Measurements from ENCODE around the gene FHIT.

FHIT gene

DNA sequence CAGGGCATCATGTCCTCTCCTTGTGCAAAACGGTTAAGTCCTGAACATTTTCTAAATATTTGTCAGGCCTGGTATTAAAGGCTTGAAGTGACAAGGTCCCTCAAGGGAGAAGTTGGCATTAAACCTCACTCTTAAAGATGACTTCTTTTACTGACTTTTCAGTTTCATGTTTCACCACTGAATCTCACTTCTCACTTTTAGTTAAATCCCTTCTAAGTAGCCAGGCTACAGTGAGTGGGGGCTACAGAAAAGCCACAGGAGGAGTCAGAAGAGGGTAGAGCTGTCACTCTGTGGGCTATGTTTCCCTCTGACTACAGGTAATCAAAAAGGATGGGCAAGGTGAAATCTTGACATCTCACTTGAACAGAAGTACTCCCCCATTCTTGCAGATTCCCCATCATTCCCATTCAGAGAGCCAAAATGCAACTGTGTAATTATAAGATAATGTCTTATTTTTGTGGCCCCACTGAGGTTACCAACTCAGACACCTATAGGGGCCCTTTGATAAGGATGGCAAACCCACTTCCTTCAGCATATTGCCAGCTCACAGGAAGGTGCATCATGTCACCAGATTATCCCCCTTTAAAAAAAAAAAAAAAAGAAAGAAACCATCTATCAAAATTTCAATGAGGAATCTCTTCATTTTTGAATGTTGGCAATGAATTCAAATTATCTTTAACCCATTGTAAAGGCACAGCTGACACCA is 1411.3 kb downstream of the FHIT start:
- DNase-seq, result no peak

DNA sequence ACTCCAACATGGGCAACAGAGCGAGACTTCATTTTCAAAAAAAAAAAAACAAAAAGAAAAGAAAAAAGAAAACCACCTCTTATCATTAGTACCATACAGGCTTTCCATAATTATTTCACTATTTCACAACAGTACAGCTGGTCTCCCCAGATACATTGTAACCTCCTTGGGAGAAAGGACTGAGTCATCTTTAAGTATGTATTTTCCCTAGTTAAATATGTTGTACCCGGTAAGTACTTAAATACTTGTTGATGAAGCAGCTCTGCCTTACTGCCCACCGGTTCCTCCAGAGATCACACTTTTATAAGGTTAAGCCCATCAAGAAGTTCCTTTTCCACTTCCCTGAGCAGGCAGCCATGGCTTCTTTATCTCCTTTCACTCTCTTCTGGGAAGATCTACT is 1412.0 kb downstream of the FHIT start:
- DNase-seq, result no peak

- DNase-seq, result no peak
Measured at GRCh38 chr3:59836531-59836930, 1414.7 kb downstream of the FHIT start.

DNA sequence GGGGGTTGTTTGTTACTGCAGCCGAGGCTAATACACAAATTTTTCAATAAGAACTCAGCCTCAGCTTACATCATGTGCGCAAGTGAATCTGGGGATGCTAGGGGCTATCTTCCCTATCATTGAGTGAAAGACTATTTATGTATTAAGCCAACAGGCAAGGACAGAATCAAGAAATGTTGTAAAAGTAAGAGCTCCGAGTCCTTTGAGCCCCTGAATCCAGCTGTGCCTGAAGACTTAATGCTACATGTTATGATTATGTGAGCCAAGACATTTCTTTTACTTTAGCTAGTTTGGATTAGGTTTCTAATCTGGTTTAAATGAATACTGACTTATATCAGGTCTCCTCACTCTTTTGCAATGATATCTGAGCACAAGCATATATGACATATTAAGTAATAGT is 1418.5 kb downstream of the FHIT start:
- DNase-seq, result no peak

DNA sequence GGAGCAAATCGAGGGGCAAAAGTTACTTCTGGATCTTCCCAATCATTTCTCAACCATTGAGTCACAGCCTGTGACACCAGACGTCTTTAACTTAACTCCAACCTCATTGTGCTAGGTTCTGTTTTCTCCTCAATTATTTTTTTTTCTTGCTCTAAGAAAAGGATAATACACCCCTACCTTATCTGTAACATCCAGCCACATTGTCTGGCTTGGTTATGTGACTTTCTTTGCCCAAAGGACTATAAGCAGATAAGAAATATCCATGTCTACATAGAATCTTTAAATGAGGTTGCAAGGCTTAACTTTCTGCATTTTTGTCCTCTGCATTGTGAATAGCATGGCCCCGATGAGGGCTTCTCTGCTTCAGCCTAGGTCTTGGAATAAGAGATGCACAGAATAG is 1419.0 kb downstream of the FHIT start:
- DNase-seq, result no peak

- no peak for DNase-seq
Measured at GRCh38 chr3:59831394-59831793, 1419.9 kb downstream of the FHIT start.

- no peak for DNase-seq
Measured at GRCh38 chr3:59829527-59829926, 1421.7 kb downstream of the FHIT start.

DNA sequence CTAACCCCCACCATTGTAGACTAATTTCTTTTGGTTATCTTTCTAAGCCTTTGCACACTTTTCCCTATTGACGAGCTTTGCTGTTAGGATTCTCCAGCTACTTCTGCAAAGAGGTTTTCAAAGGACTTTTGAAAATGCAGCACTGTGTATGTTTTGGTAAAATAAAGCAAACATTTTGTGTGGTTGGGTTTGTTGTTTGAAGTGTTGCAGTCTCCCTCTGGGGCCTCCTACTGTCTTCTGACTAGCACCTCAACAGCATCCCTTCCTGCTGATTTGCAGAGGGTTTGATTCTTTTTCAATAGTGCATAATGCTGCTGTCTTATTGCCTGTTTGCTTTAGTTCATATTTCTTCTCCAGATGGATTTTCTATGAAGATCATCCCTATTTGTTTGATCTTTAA is 1426.4 kb downstream of the FHIT start:
- DNase-seq, result no peak

GRCh38 chr3:59821274-59821673 is 1430.0 kb downstream of the FHIT start:
- DNase-seq, result no peak

DNA sequence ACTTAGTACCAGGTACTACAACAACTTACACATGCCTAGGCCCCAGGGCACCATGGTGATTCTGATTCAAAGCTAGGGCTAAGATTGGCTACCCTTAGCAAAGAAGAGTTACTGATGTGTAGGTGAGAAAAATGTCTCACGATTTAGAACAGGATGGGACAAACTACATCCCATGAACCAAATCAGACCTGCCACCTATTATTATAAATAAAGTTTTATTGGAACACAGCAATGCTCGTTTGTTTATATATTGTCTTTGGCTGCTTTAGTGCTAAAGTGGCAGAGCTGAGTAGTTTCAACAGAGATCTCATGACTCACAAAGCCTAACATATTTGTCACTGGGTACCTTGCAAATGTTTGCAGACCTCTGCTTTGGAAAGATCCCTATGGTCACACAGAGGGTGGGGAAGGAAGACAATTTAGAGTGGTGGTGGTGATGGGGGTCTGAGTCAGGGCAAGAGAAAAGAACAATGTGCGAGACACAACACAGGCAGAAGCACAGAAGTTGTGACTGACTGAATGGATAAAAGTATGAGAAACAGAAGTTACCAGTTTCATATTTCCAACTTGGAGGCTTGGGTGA is 1430.8 kb downstream of the FHIT start:
- DNase-seq, result no peak

GRCh38 chr3:59818919-59819300 is 1432.3 kb downstream of the FHIT start:
- DNase-seq, result no peak

GRCh38 chr3:59818033-59818918 is 1433.0 kb downstream of the FHIT start:
- DNase-seq, result no peak

GRCh38 chr3:59817511-59817910 is 1433.7 kb downstream of the FHIT start:
- DNase-seq, result no peak

GRCh38 chr3:59816312-59816711 is 1434.9 kb downstream of the FHIT start:
- DNase-seq, result no peak

DNA sequence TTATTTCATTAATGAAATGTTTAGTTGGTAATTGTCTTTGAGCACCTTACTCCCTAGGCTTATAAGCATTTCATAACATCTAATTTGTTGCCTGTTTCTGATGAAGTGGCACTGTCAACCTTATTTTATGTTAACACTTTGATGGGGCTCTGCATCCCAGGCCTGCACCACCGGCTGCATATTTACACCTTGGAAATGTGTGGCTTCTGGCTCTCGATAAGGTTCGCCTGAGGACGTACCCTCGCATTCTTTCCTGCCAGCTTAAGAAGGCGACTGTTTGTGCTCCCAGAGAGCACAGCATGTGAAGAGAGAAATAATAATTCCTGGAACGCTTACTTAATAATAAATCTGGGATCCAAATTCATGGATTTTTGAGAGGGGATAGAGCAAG is 1438.1 kb downstream of the FHIT start:
- DNase-seq, result no peak

DNA sequence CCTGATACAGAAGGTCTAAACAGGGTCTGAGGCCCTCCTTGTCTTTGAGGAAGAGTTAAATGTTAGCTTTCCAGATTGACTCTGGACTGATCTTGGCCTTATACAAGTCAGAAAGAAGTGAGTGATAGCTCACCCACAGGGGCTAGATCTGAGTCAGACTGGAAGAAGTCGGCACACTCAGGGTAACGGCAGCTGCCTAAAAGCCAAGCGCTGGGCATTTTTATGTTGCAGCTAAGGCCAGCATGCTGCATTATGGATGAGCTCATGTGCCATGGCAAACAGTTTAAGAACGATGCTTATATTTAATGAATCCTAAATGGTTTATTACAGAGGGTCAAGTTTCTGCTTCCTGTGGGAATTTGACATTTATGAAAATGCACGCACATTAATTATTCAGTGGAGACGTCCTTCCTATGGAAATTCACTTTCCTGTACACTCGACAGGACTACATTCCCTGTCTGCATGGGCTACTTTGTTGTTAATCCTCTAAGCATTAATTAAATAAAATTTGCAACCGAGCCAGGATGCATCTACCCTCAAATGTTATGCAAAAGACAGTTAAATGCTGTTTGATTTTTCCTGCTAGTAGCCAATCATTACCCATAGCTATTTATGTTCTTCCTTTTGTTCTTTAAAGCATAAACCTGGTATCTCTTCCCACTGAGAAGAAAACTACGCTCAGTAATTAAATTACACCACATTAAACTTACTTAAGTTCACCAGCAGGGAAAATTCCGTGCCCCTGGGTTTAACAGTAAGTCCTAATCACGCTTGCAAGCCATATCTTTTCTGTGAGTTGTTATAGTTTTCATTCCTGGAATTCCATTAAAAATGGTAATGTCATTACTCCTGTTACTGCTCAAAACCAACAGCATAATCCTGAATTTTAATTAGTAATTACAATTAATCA is 1438.8 kb downstream of the FHIT start:
- no peak for DNase-seq

- DNase-seq, result no peak
Measured at GRCh38 chr3:59811160-59811559, 1440.1 kb downstream of the FHIT start.

GRCh38 chr3:59810606-59811005 is 1440.6 kb downstream of the FHIT start:
- DNase-seq, result no peak

- no peak for DNase-seq
Measured at GRCh38 chr3:59809710-59810444, 1441.4 kb downstream of the FHIT start.

GRCh38 chr3:59809016-59809415 is 1442.2 kb downstream of the FHIT start:
- no peak for DNase-seq

DNA sequence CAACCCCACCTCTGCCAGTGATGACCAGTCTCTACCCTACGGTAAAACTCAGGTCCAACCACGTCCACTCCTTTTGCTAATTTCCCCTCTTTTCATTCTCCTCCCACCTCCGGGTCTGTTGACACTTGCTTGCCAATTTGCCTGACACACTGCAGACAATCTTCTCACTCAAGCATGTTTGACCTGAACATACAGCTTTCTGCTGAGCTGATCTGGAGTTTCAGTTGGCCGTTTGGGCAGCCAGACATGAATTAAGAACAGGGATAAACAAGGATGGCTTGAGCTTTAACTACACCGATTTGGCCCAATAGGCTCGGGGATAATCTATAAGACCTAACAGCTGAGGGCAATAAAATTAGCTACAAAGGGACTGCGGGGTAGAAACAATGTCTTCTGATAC is 1442.8 kb downstream of the FHIT start:
- DNase-seq, result no peak

DNA sequence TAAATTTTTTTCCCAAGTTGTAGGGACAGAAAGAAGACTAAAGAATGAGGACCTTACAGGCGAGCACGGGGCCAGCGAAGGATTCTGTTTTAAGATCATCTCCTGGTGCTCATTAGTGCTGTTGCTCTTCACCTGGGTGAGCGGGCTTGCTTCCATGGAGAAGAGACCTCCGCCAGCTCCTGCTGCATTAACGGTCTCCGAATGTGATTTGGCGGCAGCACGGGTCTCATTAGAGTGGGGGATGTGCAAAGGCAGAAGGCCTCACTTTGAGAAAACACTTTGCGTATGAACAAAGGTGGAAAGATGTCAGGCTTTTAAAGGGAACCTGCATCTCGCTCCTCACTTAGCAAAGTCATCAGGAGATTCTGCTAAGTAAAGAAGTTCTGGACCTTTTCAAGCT is 1448.0 kb downstream of the FHIT start:
- DNase-seq, result no peak

Data from activated CD8-positive, alpha-beta memory T cell treated with anti-CD3 and anti-CD28 coated beads, Interleukin-2, amount 50 U/mL, for 4 hours (primary cell).